ENCODE data around the gene POLK. TPM values are rescaled to one million over a fixed set of nuclear protein-coding genes. Genes with fewer than 3 reads are reported as not detected.
A peak's percentile ranks its signal among the peaks of the same experiment; 100 is the strongest.
"Not testable (repeated sequence)": the region's sequence is repeated elsewhere in the genome, so short reads cannot be mapped to it uniquely, and the experiment has no call there.

Gene POLK
- total RNA-seq, 1 experiment from 2014 or later: 7.5 TPM

DNA sequence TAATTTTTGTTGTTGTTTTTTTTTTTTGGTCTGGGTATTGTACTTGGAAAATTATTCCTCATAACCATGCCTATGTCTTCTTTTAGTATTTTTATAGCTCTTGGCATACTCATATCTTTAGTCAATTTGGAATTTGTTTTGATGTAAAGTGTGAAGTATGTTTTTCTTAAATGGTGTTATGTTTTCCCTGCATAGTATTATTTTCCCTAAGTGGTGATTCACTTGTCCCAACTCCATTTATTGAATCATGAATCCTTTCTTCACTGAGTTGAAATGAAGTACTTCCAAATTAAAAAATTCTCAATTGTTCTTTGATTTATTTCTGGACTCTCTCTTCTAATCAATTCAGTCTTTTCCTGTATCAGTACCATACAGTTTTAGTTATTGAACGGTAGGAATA lies 46.5 kb downstream of the POLK start:
- Mint-ChIP-seq H3K4me3 (ENCODE audit: unreplicated experiment) (no peak overlapping the region), H3K27me3 (ENCODE audit: insufficient read depth, unreplicated experiment) (no peaks in the 10 kb centered on the region), H3K9me3 (ENCODE audit: unreplicated experiment) (peaks cover 3% of the 10 kb centered on the region), H3K36me3 (ENCODE audit: insufficient read depth, unreplicated experiment) (no peaks in the 10 kb centered on the region), H3K27ac (ENCODE audit: unreplicated experiment) (no peak overlapping the region), H3K4me1 (ENCODE audit: low read depth, unreplicated experiment) (no peaks in the 10 kb centered on the region)
- no peaks in the 10 kb centered on the region for H3K36me3 ChIP-seq (ENCODE audit: control insufficient read depth, insufficient read depth, low read length)
- H3K4me1 ChIP-seq: no peaks in the 10 kb centered on the region
- CTCF ChIA-PET: no interaction called here
- no TSS peak for BruUV-seq (replicated peaks)
- DNase-seq: no peak
- no peaks in the 10 kb centered on the region for H3K27me3 ChIP-seq (replicated peaks; ENCODE audit: control insufficient read depth, insufficient read depth, low read length)
- intact Hi-C loops (cut with micrococcal nuclease; ENCODE audit: unreplicated experiment): no loop called here
- H3K4me3 ChIP-seq (ENCODE audit: low read depth, low read length): no peak overlapping the region
- POLR2A ChIA-PET: no interaction called here
- TF ChIP-seq, protein P1, sequence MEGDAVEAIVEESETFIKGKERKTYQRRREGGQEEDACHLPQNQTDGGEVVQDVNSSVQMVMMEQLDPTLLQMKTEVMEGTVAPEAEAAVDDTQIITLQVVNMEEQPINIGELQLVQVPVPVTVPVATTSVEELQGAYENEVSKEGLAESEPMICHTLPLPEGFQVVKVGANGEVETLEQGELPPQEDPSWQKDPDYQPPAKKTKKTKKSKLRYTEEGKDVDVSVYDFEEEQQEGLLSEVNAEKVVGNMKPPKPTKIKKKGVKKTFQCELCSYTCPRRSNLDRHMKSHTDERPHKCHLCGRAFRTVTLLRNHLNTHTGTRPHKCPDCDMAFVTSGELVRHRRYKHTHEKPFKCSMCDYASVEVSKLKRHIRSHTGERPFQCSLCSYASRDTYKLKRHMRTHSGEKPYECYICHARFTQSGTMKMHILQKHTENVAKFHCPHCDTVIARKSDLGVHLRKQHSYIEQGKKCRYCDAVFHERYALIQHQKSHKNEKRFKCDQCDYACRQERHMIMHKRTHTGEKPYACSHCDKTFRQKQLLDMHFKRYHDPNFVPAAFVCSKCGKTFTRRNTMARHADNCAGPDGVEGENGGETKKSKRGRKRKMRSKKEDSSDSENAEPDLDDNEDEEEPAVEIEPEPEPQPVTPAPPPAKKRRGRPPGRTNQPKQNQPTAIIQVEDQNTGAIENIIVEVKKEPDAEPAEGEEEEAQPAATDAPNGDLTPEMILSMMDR (IDR thresholded peaks at IDR 0.05; ENCODE audit: insufficient read depth in 1 of 2, low read depth in 1 of 2, low read length in 1 of 2, severe bottlenecking in 1 of 2, unreplicated experiment in 1 of 2): no peak
- H3K9me3 ChIP-seq: no peaks in the 10 kb centered on the region

- ChIA-PET POLR2A (no interaction called here), CTCF (no interaction called here)
- no peaks in the 10 kb centered on the region for H3K9me3 ChIP-seq
- no peak overlapping the region for H3K4me3 Mint-ChIP-seq (ENCODE audit: unreplicated experiment)
- TF ChIP-seq, protein P1 (IDR thresholded peaks at IDR 0.05; ENCODE audit: insufficient read depth in 1 of 2, low read depth in 1 of 2, low read length in 1 of 2, severe bottlenecking in 1 of 2, unreplicated experiment in 1 of 2): no peak
- no peak overlapping the region for H3K4me3 ChIP-seq (ENCODE audit: low read depth, low read length)
- intact Hi-C loops (cut with micrococcal nuclease; ENCODE audit: unreplicated experiment): no loop called here
- H3K4me1 ChIP-seq: no peaks in the 10 kb centered on the region
- no peak for DNase-seq
- peaks cover 12% of the 10 kb centered on the region for H3K9me3 Mint-ChIP-seq (ENCODE audit: unreplicated experiment)
- H3K27me3 ChIP-seq (replicated peaks; ENCODE audit: control insufficient read depth, insufficient read depth, low read length): no peaks in the 10 kb centered on the region
- BruUV-seq (replicated peaks): no TSS peak
- H3K27ac Mint-ChIP-seq (ENCODE audit: unreplicated experiment): no peak overlapping the region
- H3K27me3 Mint-ChIP-seq (ENCODE audit: insufficient read depth, unreplicated experiment): no peaks in the 10 kb centered on the region
- H3K4me1 Mint-ChIP-seq (ENCODE audit: low read depth, unreplicated experiment): no peaks in the 10 kb centered on the region
- H3K36me3 ChIP-seq (ENCODE audit: control insufficient read depth, insufficient read depth, low read length): no peaks in the 10 kb centered on the region
- H3K36me3 Mint-ChIP-seq (ENCODE audit: insufficient read depth, unreplicated experiment): no peaks in the 10 kb centered on the region
Observed at GRCh38 chr5:75558981-75559632, 47.4 kb downstream of the POLK start.

DNA sequence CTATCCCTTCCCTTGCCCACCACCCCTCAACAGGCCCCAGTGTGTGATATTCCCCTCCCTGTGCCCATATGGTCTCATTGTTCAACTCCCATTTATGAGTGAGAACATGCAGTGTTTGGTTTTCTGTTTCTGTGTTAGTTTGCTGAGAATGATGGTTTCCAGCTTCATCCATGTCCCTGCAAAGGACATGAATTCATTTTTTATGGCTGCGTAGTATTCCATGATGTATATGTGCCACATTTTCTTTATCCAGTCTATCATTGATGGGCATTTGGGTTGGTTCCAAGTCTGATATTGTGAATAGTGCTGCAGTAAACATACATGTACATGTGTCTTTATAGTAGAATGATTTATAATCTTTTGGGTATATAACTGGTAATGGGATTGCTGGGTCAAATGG lies 49.0 kb downstream of the POLK start:
- CTCF ChIA-PET: not testable (repeated sequence)

GRCh38 chr5:75565991-75566709 lies 54.5 kb downstream of the POLK start:
- DNase-seq; H3K4me3 ChIP-seq (ENCODE audit: low read depth, low read length); H3K4me3 Mint-ChIP-seq (ENCODE audit: unreplicated experiment); H3K9me3 ChIP-seq; CTCF ChIA-PET; BruUV-seq (replicated peaks); H3K27me3 ChIP-seq (replicated peaks; ENCODE audit: control insufficient read depth, insufficient read depth, low read length); POLR2A ChIA-PET; intact Hi-C loops (cut with micrococcal nuclease; ENCODE audit: unreplicated experiment); H3K36me3 ChIP-seq (ENCODE audit: control insufficient read depth, insufficient read depth, low read length); H3K36me3 Mint-ChIP-seq (ENCODE audit: insufficient read depth, unreplicated experiment); H3K27me3 Mint-ChIP-seq (ENCODE audit: insufficient read depth, unreplicated experiment): not testable (repeated sequence)
- Mint-ChIP-seq H3K4me1 (ENCODE audit: low read depth, unreplicated experiment) (peaks cover 16% of the 10 kb centered on the region), H3K27ac (ENCODE audit: unreplicated experiment) (peak overlapping the region; percentile 11), H3K9me3 (ENCODE audit: unreplicated experiment) (peaks cover 26% of the 10 kb centered on the region)
- H3K4me1 ChIP-seq: peaks cover 23% of the 10 kb centered on the region

More for the DNA sequence above, 49.0 kb downstream of the POLK start:
- H3K4me1 ChIP-seq; POLR2A ChIA-PET; H3K4me1 Mint-ChIP-seq (ENCODE audit: low read depth, unreplicated experiment); H3K27me3 ChIP-seq (replicated peaks; ENCODE audit: control insufficient read depth, insufficient read depth, low read length); H3K36me3 Mint-ChIP-seq (ENCODE audit: insufficient read depth, unreplicated experiment); intact Hi-C loops (cut with micrococcal nuclease; ENCODE audit: unreplicated experiment); H3K36me3 ChIP-seq (ENCODE audit: control insufficient read depth, insufficient read depth, low read length); H3K27ac Mint-ChIP-seq (ENCODE audit: unreplicated experiment); DNase-seq; BruUV-seq (replicated peaks); H3K27me3 Mint-ChIP-seq (ENCODE audit: insufficient read depth, unreplicated experiment); H3K4me3 Mint-ChIP-seq (ENCODE audit: unreplicated experiment); H3K4me3 ChIP-seq (ENCODE audit: low read depth, low read length); H3K9me3 ChIP-seq: not testable (repeated sequence)
- H3K9me3 Mint-ChIP-seq (ENCODE audit: unreplicated experiment): peaks cover 26% of the 10 kb centered on the region

Measured in Caco-2 (cell line).